Measurements from ENCODE around the gene SORCS2. TPM values are rescaled to one million over a fixed set of nuclear protein-coding genes. Genes with fewer than 3 reads are reported as not detected.

The SORCS2 gene
- total and polyA plus RNA-seq, 2 of the 8 experiments (the other 6 are each of a cell fraction or from before 2014, with no cell fraction given) = 0.36 to 1.8 TPM

DNA sequence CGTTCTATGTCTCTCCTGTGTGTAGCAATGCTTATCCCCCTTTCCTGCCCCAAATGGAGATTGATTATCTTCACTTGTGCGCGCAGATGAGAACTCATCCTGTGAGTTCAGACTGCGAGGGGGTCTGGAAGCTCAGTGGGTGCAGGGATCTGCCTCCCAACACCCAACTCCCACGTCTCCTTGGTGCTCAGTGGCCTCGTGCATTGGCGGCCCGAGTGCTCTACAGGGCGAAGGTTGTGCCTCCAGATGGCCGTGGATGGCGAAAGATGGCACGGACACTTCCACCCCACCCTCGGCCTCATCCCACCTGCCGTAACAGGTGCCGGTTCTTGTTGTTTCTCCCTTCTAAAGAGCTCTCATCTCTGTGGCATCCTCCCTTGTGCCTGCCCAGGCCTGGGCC lies 45.1 kb upstream of the SORCS2 start:
- H3K4ac ChIP-seq (replicated peaks; ENCODE audit: insufficient read length, low read depth, low read length) = no peak overlapping the region
- H4K91ac ChIP-seq (replicated peaks; ENCODE audit: insufficient read length, low read length) = no peak overlapping the region
- no peak overlapping the region for H3K23ac ChIP-seq (ENCODE audit: insufficient read length)
- no peak overlapping the region for H3K27ac ChIP-seq (ENCODE audit: low read depth, low read length)
- H3K18ac ChIP-seq (ENCODE audit: extremely low read depth, low read length) = no peak overlapping the region
- H3K79me1 ChIP-seq (ENCODE audit: low read depth, low read length) = no peaks in the 10 kb centered on the region
- H3K79me2 ChIP-seq (ENCODE audit: control insufficient read depth in 1 of 2, insufficient read depth in 2 of 2, low read length in 2 of 2) = no peaks in the 10 kb centered on the region
- no peaks in the 10 kb centered on the region for H3K9me3 ChIP-seq (ENCODE audit: insufficient read depth in 2 of 2, low read depth in 1 of 2, low read length in 1 of 2)
- no peak overlapping the region for H4K5ac ChIP-seq (ENCODE audit: insufficient read length, low read depth, low read length)
- FAIRE-seq = no peak
- ChIA-PET CTCF (ENCODE audit: partially characterized antibody) (interaction anchor here (0.8 to 2.0 kb wide), 4 partner anchors 8 to 39 kb away, joined by 3 to 9 read pairs (median 4); no protein-coding TSS in a partner anchor), POLR2A (ENCODE audit: partially characterized antibody) (no interaction called here)
- H4K8ac ChIP-seq (ENCODE audit: extremely low read depth, insufficient read depth, low read length) = no peak overlapping the region; the same call in 1 of the 2 replicates
- no peaks in the 10 kb centered on the region for H3K27me3 ChIP-seq (replicated peaks in 1 of 4; ENCODE audit: control insufficient read depth in 3 of 4, extremely low read depth in 1 of 4, insufficient read depth in 3 of 4, low read length in 3 of 4)
- H2BK20ac ChIP-seq (ENCODE audit: low read length) = no peak overlapping the region
- no peak for DNase-seq (ENCODE audit: low read depth in 1 of 2, low spot score in 2 of 2)
- H2BK5ac ChIP-seq (ENCODE audit: low read depth, low read length) = no peak overlapping the region
- H3K4me3 ChIP-seq (ENCODE audit: extremely low read depth in 1 of 4, insufficient read depth in 2 of 4, low read depth in 3 of 4, low read length in 4 of 4) = no peak overlapping the region
- WGBS, 2 experiments (ENCODE audit: extremely low coverage in 1 of 2, insufficient coverage in 1 of 2, insufficient read length in 1 of 2, insufficient replicate concordance in 2 of 2, low coverage in 1 of 2, low lambda C conversion rate in 2 of 2, missing lambda C conversion rate in 1 of 2) = 90% methylated on average over 15 of the region's 15 CpGs; no CpG with 5 or more reads in 1 of the 2 experiments
- no peak overlapping the region for H3K14ac ChIP-seq (ENCODE audit: insufficient read length)
- no peak overlapping the region for H3K4me2 ChIP-seq (ENCODE audit: insufficient read depth in 1 of 2, low read depth in 2 of 2, low read length in 2 of 2)
- H3K9ac ChIP-seq (replicated peaks in 1 of 4; ENCODE audit: extremely low read depth in 1 of 4, low read depth in 3 of 4, low read length in 3 of 4) = no peak overlapping the region
- H2BK15ac ChIP-seq (ENCODE audit: low read length) = no peak overlapping the region
- H2BK12ac ChIP-seq (ENCODE audit: low read depth, low read length) = no peak overlapping the region
- H3K36me3 ChIP-seq (ENCODE audit: control insufficient read depth in 2 of 4, insufficient read depth in 4 of 4, low read length in 3 of 4) = no peaks in the 10 kb centered on the region
- H2BK120ac ChIP-seq (replicated peaks; ENCODE audit: low read depth, low read length) = no peak overlapping the region
- H3K4me1 ChIP-seq (replicated peaks in 1 of 4; ENCODE audit: control insufficient read depth in 3 of 4, insufficient read depth in 4 of 4, low read length in 3 of 4) = no peaks in the 10 kb centered on the region
- H3K56ac ChIP-seq (replicated peaks; ENCODE audit: insufficient read length, low read depth, low read length) = no peak overlapping the region
- no peaks in the 10 kb centered on the region for H4K20me1 ChIP-seq (replicated peaks in 1 of 2; ENCODE audit: control insufficient read depth in 1 of 2, insufficient read depth in 2 of 2, low read length in 2 of 2)
- no peak overlapping the region for H2AK5ac ChIP-seq (ENCODE audit: low read depth, low read length)
- H3K23me2 ChIP-seq (ENCODE audit: low read depth, low read length) = no peaks in the 10 kb centered on the region
- no peak overlapping the region for H2AFZ ChIP-seq (ENCODE audit: low read length)
- no peak for TF ChIP-seq RBBP5 (IDR thresholded peaks at IDR 0.05; ENCODE audit: borderline replicate concordance, low read depth, low read length)
- TF ChIP-seq, protein P1, sequence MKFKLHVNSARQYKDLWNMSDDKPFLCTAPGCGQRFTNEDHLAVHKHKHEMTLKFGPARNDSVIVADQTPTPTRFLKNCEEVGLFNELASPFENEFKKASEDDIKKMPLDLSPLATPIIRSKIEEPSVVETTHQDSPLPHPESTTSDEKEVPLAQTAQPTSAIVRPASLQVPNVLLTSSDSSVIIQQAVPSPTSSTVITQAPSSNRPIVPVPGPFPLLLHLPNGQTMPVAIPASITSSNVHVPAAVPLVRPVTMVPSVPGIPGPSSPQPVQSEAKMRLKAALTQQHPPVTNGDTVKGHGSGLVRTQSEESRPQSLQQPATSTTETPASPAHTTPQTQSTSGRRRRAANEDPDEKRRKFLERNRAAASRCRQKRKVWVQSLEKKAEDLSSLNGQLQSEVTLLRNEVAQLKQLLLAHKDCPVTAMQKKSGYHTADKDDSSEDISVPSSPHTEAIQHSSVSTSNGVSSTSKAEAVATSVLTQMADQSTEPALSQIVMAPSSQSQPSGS (IDR thresholded peaks at IDR 0.05; ENCODE audit: low read length) = no peak
- TF ChIP-seq, protein P2, sequence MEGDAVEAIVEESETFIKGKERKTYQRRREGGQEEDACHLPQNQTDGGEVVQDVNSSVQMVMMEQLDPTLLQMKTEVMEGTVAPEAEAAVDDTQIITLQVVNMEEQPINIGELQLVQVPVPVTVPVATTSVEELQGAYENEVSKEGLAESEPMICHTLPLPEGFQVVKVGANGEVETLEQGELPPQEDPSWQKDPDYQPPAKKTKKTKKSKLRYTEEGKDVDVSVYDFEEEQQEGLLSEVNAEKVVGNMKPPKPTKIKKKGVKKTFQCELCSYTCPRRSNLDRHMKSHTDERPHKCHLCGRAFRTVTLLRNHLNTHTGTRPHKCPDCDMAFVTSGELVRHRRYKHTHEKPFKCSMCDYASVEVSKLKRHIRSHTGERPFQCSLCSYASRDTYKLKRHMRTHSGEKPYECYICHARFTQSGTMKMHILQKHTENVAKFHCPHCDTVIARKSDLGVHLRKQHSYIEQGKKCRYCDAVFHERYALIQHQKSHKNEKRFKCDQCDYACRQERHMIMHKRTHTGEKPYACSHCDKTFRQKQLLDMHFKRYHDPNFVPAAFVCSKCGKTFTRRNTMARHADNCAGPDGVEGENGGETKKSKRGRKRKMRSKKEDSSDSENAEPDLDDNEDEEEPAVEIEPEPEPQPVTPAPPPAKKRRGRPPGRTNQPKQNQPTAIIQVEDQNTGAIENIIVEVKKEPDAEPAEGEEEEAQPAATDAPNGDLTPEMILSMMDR (IDR thresholded peaks at IDR 0.05; ENCODE audit: control extremely low read depth in 1 of 3, insufficient read depth in 1 of 3, low read depth in 1 of 3, low read length in 3 of 3) = no peak
- TF ChIP-seq EGR1 (IDR thresholded peaks at IDR 0.05; ENCODE audit: borderline replicate concordance, low read depth, low read length) = no peak
- no peak for TF ChIP-seq CHD1 (IDR thresholded peaks at IDR 0.05; ENCODE audit: low read depth, low read length)
- no peak for TF ChIP-seq JUND (IDR thresholded peaks at IDR 0.05; ENCODE audit: low read length)
- TF ChIP-seq EZH2 (IDR thresholded peaks at IDR 0.05; ENCODE audit: low read depth, low read length, severe bottlenecking) = no peak
- TF ChIP-seq JUN (IDR thresholded peaks at IDR 0.05; ENCODE audit: low read depth, low read length) = no peak
- TF ChIP-seq, protein P3, sequence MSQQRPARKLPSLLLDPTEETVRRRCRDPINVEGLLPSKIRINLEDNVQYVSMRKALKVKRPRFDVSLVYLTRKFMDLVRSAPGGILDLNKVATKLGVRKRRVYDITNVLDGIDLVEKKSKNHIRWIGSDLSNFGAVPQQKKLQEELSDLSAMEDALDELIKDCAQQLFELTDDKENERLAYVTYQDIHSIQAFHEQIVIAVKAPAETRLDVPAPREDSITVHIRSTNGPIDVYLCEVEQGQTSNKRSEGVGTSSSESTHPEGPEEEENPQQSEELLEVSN (IDR thresholded peaks at IDR 0.05) = no peak
